Gastrocnemius medialis (tissue), 4 donors: Measurements from ENCODE around the gene FALEC.

Experiments
- CTCF ChIP-seq, 5 experiments: fragments of 450-650 bp in 3 of 5; fragments of 200-600 bp in 2 of 5; sonication (generic) in 2 of 5; IDR thresholded peaks in 4 of 5; conservative IDR thresholded peaks in 1 of 5; 1 replicate in 4 of 5; 2 replicates in 1 of 5; pipeline ENCODE4 v1.5.1; 2016 to 2019; ENCODE audit warnings: antibody characterized with exemption in 5 of 5, mild to moderate bottlenecking in 3 of 5, moderate library complexity in 3 of 5
- POLR2A ChIP-seq, 2 donors: fragments of 450-650 bp; IDR thresholded peaks; one replicate each; pipeline ENCODE4 v1.6.1; 2017; ENCODE audit warnings: antibody characterized with exemption in 2 of 2, mild to moderate bottlenecking in 2 of 2, moderate library complexity in 2 of 2

- TF ChIP-seq CTCF (IDR thresholded peaks at IDR 0.05 in 4 of 5, conservative IDR thresholded peaks at IDR 0.05 in 1 of 5): no peak
- TF ChIP-seq POLR2A (IDR thresholded peaks at IDR 0.05): no peak
Measured at GRCh38 chr1:150548324-150548631, 32.7 kb downstream of the FALEC start.
